ENCODE data around the gene ACYP2.

The ACYP2 gene

DNA sequence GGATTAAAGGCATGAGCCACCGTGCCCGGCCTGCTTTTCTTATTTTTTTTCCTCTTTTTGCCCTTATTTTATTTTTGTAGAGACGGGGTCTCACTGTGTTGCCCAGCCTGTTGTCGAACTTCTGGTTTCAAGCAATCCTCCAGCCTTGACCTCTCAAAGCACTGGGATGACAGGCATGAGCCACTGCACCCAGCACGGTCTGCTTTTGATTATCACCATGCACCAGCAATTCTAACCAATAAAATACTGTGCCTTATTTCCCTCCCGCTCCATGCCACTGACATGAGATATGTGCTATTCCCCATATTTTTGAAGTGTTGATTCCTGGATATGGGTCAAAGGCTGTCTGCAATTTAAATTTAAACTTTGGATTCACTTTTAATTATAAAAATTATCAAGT is 42.9 kb downstream of the ACYP2 start:
- no peak for DNase-seq (ENCODE audit: low read depth in 3 of 3)

DNA sequence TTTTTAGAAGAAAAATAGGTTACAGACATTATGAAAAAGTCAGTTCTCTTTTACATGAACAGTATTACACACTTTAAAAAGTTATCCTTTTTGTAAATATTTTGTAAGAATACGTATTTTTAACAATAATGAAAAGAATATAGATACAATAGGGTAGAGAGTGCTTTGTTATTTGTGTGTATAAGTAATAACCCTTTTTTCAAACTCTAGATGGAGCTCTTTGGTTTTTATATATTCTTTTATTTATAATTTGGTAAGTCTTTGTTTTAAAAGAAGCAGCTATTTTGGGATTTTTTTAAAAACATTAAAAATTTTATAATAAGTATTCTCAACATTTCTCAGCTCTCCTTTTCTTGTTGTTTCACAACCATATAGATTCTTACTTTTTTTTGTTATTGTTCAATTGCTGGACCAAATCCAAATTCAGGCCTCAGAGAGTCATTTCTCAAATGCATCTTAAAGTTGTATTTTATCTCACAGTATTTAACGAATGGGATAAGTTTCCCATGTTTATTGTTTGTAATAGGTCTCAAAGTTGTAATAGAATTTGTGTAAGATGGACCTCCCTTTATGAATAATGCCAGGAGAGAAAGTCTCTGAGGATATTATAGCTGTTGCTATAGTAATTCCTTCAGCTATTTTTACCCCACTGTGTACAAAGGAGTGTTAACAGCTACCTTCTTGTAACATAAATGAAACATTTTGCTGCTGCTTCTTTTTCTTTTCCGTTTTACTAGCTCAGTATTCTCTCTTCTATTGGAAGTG is 46.4 kb downstream of the ACYP2 start:
- DNase-seq (ENCODE audit: low read depth in 3 of 3) = no peak

DNA sequence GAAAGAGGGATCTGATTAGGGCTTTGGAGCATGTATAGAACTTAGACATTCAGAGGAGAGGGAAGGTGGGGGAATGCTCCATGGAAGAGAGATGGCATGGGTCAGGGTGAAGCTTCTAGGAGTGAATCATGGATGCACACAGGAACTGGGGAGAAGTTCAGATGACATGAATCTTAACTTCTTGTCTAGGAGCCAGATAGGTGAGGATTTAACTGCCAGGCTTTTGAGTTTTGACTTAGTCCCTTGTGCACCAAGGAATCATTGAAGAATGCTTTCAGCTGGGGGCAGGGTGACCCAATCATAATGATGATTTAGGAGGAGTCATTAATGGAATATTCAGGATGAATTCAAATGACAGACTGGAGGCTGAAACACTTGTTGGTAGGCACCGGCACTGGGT is 48.7 kb downstream of the ACYP2 start:
- DNase-seq (ENCODE audit: low read depth in 3 of 3) = no peak

GRCh38 chr2:54166121-54166773 is 50.8 kb downstream of the ACYP2 start:
- no peak for DNase-seq (ENCODE audit: low read depth in 3 of 3)

DNA sequence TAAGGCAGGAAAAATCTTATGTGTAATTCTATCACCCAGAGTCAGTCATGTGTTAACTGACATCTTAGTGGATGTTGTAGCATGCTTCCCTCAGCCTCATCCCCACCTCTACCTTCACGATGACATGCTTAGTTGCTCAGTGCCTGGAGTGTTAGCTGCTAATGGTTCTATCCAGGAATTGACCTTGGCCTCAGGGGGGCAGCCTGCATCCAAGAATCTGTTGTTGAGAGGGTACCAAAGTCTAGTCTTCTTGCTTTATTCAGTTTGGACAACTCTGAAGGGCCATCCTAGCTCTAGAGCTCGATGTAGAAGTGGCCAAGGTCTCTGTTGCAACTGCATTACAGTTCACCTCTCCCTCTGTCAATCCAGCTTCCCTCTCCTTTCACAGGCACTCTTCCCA is 61.2 kb downstream of the ACYP2 start:
- no peak for DNase-seq (ENCODE audit: low read depth in 3 of 3)

DNA sequence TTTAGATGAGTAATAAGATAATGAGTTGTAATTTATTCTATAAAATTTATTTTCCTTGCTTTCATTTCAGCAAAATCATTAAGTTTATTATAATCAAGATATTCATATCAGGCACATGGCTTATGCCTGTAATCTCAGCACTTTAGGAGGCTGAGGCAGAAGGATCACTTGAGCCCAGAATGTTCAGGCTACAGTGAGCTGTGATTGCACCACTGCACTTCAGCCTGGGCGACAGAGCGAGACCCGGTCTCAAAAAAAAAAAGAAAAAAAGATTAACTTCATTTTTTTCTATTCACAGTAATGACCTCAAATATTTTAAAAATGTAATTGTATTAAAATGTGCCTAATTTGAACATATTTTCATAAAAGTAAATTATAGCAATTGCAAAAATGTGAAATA is 67.9 kb downstream of the ACYP2 start:
- no peak for DNase-seq (ENCODE audit: low read depth in 3 of 3)

GRCh38 chr2:54183972-54184371 is 68.6 kb downstream of the ACYP2 start:
- DNase-seq (ENCODE audit: low read depth in 3 of 3) = no peak

DNA sequence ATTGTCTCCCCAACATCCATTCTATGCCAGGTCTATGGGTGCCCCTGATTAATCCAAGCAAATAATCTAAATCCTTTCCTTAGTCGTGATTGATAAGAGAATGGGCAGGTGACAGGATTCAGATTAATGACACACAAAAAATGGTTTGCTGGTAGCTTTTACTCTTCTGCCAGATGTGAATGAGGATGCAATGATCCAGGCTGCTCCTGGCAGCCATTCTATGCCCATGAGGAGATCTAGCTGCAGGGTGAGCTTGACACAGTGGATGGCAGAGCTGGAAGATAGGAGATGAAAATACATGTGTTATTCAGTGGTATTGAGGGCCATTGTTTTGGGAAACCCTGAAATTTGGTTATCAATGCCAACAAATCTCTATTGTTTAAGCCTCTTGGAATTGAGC is 69.7 kb downstream of the ACYP2 start:
- no peak for DNase-seq (ENCODE audit: low read depth in 3 of 3)

- DNase-seq (ENCODE audit: low read depth in 3 of 3) = no peak
Observed at GRCh38 chr2:54187331-54187730, 71.9 kb downstream of the ACYP2 start.

DNA sequence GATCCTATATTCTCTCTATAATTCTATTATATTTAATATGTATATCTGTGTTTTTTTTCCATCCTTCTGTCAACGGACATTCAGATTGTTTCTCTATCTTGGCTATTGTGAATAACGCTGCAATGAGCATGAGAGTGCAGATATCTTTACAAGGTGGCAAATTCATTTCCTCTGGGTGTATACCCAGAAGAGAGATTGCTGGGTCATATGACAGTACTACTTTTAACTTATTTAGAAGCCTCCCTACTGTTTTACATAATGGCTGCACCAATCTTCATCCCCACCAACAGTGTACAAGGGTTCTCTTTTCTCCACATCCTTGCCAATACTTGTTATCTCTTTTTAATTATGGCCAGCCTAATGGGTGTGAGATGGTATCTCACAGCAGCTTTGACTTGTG is 74.1 kb downstream of the ACYP2 start:
- DNase-seq (ENCODE audit: low read depth in 3 of 3) = no peak

DNA sequence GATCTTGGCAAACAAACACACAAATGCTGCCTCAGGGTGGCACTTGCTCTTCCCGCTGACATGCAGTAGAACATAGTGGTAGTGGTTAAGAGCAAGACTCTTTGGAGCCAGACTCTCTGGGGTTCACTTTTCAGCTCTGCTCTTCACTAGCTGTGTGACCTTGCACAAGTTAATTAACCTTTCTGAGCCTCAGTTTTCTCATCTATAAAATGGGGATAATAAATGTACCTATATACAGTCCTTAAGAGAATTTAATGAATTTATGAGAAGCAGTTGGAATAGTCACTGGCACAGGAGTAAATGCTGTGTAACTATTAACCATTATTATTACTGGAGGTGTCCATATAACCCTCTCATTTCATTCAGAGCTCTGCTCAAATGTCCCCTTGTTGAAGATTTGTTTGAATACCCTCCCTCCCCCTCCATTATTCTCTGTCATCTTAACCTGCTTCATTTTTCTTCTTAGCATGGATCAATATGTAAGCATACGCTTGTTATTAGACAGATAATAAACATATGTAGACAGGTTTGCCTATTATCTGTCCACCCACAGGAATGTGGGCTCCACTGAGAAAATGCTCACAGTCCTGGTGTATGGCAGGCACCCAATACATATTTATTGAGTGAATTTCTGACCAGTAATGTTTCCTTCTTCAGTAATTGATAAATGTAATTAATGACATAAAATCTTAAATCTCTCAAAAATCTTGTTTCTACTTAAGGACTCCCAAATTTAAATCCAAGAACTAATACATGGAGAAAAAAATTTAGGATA is 76.1 kb downstream of the ACYP2 start:
- no peak for DNase-seq (ENCODE audit: low read depth in 3 of 3)

GRCh38 chr2:54194761-54195750 is 79.6 kb downstream of the ACYP2 start:
- no peak for DNase-seq (ENCODE audit: low read depth in 3 of 3)

GRCh38 chr2:54196646-54197045 is 81.2 kb downstream of the ACYP2 start:
- DNase-seq (ENCODE audit: low read depth in 3 of 3) = no peak

DNA sequence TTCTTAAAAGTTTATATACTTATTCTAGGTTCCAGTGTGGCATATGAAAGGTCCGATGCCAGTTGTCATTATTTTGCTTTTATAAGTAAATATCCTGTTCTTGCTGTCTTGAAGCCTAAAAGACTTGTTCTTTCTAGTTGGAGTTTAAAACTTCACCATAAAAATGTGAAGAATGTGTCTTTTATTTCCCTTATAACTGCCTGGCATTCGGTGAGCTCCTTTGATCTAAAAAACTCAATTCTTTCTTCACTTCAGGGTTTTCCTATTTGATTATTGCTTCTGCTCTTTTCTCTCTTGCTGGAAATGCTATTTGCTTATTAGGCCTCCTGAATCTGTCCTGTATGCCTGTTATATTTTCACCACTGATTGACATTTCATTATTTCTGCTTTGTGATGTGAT is 89.1 kb downstream of the ACYP2 start:
- DNase-seq (ENCODE audit: low read depth in 3 of 3) = no peak

GRCh38 chr2:54206596-54206995 is 91.2 kb downstream of the ACYP2 start:
- no peak for DNase-seq (ENCODE audit: low read depth in 3 of 3)

DNA sequence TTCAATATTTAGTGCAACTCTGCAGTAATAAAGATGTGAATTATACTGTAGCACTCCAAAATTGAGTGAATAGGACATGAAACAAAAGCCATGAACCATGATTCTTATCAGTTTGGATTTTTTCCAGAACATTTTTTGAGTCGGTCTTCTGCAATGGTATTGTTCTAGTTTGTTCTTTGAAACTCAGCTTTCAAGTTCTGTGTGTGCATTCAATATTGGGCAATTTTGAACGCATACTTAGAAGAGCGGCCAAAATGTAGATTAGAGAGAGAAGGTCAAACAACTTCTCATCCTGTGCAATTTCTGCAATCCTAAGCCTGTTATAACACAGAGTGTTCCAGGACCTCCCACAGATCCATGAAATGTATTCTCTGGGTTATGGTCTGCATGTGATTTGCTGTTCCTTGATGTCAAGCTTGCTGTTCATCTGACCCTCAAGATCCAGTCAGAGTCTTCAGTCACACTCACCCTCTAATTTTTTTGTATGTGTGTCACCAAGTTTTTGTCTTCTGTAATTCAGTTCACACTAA is 92.3 kb downstream of the ACYP2 start:
- no peak for DNase-seq (ENCODE audit: low read depth in 3 of 3)

- no peak for DNase-seq (ENCODE audit: low read depth in 3 of 3)
Observed at GRCh38 chr2:54208364-54209240, 93.2 kb downstream of the ACYP2 start.

- no peak for DNase-seq (ENCODE audit: low read depth in 3 of 3)
Observed at GRCh38 chr2:54209379-54209778, 94.0 kb downstream of the ACYP2 start.

- DNase-seq (ENCODE audit: low read depth in 3 of 3) = no peak
Observed at GRCh38 chr2:54212456-54212855, 97.0 kb downstream of the ACYP2 start.

DNA sequence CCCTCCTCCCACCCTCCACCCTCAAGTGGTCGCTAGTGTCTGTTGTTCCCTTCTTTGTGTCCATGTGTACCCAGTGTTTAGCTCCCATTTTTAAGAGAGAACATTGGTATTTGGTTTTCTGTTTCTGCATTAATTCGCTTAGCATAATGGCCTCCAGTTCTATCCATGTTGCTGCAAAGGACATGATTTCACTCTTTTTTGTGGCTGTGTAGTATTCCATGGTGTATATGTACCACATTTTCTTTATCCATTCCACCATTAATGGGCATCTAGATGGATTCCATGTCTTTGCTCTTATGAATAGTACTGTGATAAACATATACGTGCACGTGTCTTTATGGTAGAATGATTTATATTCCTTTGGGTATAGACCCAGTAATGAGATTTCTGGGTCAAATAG is 97.7 kb downstream of the ACYP2 start:
- DNase-seq (ENCODE audit: low read depth in 3 of 3) = no peak
